Measurements from ENCODE around the gene GLYR1.

GLYR1 gene

DNA sequence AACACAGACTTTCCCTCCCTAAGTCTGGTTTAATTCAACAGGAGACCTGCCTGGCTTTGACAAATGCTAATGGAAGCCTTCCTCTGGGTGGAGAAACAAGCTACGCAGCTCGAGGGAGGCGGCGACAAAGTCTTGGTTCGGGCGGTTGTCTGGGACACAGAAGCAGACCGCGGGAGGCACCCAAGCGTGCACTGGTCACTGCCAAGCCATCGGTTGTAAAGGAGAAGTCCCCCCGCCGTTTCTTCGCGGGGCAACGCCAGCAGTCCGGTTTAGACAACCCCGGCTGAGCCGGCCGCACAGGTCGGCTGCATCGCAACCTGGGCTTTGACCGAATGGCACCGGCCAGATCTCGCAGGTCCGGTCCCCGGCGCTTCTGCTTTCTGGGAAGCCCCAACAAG is 586 bp downstream of the GLYR1 start:
- no peak for DNase-seq

DNA sequence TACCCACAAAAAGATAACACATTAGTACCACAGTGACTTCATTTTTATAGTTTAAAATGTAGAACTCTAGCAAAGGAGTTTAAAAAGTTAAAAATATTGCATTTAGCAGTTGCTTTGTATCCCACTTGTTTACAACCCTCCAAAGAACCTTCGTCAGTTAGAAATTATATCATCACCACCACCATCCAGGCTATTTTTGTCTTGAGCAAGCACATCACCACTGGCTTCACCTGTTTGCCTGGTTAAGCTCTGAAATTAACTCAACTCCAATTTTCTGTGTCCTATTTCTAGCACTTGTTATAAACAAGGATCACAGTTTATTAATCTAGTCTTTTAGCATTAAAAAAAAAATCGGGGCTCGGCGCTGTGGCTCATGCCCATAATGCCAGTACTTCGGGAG is 6.1 kb downstream of the GLYR1 start:
- DNase-seq, result no peak

DNA sequence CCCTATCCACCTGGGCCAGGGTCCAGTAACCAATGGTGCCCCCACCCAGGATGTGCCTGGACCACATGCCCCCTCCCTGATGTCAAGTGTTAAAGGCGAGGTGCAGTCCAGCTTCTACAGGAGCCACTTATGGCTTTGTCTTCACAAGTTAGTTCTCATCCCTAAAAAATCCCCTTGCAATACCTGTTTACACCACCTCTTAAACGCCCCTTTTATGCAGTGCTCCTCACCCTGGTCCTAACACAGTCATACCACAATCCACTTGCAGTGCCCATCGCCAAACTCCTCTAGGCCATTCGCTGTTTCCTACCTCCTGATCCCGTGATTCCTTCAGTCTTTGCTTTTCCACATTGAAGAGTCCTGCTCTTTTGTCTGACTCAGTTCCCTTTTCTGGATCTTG is 7.1 kb downstream of the GLYR1 start:
- DNase-seq, result no peak

DNA sequence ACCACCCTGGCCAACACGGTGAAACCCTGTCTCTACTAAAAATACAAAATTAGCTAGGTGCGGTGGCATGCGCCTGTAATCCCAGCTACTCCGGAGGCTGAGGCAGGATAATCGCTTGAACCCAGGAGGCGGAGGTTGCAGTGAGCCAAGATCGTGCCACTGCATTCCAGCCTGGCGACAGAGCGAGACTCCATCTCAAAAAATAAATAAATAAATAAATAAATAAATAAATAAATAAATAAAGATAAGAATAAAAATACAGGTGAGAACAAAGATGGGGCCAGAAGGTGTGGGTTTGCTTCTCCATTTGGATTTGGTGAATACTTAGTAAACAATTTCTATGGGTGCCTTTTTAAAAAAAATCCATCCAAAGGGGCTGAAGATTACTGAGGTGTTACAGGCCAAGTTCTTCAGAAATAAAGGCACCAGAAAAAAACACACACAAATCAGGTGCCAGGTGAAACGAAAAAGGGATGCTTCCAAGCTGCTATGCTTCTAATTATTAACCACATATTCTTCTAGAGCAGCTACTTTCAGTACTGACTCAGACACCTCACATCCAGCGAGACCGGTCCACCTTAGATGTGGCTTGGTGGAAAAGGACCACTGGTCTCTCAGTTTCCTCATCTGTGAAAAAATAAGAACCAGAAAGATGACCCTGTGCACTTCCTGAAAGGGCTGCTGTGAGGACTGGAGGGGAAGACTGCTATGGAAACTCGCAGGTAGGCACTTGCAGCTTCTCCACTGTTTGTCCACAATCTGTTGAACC is 9.2 kb downstream of the GLYR1 start:
- no peak for DNase-seq

- DNase-seq, result no peak
Measured at GRCh38 chr16:4836727-4837126, 10.4 kb downstream of the GLYR1 start.

DNA sequence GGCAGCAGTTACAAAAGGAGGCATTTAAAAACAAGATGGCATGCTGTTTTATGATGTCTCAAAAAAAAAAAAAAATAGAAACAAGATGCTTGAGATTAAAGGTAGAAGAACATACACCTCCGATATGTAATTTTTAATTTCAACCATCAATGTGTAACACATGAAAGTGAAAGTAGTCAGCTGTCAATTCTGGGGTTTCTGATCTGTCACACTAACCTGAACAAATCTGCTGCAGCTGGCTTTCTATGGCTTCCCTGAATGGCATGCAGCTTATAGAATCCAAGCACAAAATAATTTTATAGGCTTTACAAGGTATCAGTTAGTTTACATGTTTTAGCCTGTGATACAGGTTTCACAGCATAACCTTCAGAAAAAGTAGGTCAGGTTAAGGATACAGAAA is 13.5 kb downstream of the GLYR1 start:
- no peak for DNase-seq

DNA sequence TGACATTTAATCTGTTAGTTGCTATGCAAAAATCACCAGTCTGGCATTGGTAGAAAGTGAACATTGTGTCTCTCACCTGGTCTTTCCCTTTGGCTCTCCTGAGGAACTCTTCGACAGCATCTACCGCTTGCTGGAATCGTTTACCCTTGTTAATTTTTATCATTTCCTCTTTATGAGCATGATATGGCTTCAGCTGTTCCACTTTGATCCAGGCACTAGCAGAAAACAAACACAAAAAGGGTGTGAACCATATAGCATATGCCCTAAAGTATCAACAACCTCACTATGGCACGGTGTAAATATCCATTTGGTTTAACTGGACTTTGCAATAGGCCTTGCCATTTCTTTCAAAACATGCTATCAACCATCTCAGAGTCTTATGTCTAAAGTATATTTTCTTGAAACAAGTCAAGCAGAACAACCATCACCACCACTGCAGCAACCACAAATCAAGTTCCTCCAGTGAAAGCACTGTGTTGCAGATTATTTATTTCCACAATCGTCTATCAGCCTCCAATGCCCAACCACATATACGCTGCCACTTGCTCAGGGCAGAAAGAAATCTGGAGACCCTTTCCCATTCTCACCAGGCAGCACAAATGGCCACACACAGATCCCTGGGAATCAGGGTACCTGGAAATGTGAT is 14.3 kb downstream of the GLYR1 start:
- no peak for DNase-seq

GRCh38 chr16:4831616-4832015 is 15.5 kb downstream of the GLYR1 start:
- DNase-seq, result no peak

- DNase-seq, result no peak
Measured at GRCh38 chr16:4830408-4830807, 16.7 kb downstream of the GLYR1 start.

DNA sequence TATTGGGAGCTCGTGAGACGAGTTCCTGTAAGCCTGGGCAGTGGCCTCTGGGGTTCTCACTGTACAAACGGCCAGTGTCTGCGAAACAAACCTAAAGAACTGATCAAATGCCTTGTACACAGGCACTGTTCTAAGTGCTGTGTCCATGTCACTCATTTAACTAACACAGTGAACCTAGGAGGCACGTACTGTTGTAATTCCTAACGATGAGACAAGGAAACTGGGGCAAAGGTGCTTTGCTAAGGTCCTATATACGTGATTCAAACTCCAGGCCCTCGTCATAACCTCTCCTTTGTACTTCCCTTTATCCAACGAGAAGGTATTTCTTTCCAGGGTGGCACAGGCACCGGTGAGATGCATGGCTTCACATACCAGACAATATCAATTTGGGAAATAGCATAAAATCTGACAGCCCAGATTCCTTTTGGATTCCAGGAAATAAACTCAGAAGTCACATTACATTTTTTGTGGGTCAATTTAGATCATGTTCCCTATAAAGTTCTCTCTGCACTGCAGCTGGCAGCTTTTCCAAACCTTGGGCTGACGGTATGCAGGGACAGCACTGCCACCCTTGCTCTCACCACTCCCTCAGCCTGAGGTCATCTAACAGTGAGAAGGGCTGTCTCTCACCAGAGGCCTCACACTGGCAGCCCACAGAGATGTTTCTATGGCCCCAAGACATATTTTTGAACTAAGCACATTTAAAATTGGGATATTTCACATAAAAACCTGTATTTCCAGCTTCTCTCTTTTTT is 18.3 kb downstream of the GLYR1 start:
- no peak for DNase-seq

GRCh38 chr16:4826980-4827379 is 20.1 kb downstream of the GLYR1 start:
- no peak for DNase-seq

GRCh38 chr16:4826526-4826925 is 20.6 kb downstream of the GLYR1 start:
- no peak for DNase-seq

DNA sequence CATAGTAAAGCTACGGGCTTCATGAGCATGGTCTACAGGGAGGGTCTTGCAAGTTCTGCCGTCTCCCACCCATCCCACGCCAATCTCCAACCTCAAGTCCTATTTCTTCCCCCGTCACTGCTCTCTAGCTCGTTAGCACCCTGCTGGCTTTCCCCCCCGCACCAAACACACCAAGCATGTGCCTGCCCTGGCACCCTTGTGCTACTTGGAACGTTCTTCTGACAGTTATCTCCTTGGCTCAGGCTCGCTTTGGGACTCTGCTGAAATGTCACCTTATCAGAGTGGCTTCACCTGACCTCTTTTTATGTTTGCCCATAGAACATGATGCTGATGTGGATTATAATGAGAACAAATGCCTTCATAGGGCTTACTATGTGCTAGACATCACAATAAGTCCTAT is 21.9 kb downstream of the GLYR1 start:
- no peak for DNase-seq

DNA sequence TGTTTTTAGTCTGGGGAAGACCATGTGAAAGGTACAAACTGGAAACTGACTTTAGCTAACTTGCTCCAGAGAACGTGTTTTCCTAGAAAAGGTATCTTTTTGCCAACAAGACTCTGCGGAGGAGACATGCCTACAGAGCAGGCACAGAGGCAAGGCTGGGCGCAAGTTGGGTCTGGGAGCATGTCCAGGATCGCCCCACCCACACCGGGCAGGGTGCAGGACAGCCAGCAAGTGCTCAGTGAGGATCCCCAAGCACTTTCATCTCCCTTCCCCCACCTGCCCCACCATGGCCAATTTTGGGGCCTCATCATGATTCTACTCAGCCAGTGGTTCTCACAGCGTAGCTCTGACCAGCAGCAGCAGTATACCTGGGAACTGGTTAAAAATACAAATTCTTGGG is 26.4 kb downstream of the GLYR1 start:
- no peak for DNase-seq

GRCh38 chr16:4814542-4815173 is 32.4 kb downstream of the GLYR1 start:
- no peak for DNase-seq

DNA sequence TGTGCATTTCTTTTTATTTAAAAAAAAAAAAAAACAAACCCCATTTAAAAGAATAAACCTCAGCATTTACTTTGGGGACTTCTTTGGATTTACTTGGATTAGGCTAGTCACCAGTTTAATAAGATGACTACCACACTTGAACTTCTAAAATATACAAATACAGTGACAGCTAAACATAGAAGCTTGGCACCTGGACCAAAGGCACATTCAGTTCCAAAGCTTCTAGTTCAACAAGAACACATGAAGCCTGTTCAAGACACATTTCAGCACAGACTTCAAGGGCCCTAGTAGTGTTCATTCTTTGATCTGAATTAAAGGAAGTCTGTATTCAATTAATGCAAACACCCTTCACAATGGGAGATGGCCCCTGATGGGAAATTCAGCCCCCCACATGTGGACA is 33.0 kb downstream of the GLYR1 start:
- DNase-seq, result no peak

- no peak for DNase-seq
Measured at GRCh38 chr16:4813251-4814003, 33.7 kb downstream of the GLYR1 start.

GRCh38 chr16:4811773-4812172 is 35.3 kb downstream of the GLYR1 start:
- no peak for DNase-seq

- no peak for DNase-seq
Measured at GRCh38 chr16:4811242-4811641, 35.8 kb downstream of the GLYR1 start.

DNA sequence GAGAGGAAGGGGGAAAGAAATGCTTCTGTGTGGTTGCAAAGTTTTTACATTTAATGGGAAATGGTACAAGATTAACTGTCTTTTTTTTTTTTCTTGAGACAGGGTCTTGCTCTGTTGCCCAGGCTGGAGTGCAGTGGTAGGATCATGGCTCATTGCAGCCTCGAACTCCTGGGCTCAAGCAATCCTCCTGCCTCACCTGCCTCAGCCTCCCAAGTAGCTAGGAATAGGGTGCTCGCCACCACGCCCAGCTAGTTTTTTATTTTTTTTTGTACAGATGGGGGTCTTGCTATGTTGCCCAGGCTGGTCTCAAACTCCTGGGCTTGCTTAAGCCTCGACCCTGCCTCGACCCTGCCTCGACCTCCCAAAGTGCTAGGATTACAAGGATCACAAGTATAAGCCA is 40.8 kb downstream of the GLYR1 start:
- DNase-seq, result no peak

GRCh38 chr16:4805231-4805630 is 41.9 kb downstream of the GLYR1 start:
- DNase-seq, result no peak

GRCh38 chr16:4803898-4804762 is 43.0 kb downstream of the GLYR1 start:
- no peak for DNase-seq
